Cardiac fibroblast (primary cell): Measurements from ENCODE around the gene CHRNA10.
A peak's percentile ranks its signal among the peaks of the same experiment; 100 is the strongest.

Source experiments
- DNase-seq, 2 donors: peaks; one replicate each; pipeline versions ENCODE4 v3.0.0 to v3.0.0-alpha.2; 2010; ENCODE audit warnings: low read depth in 2 of 2
- H3K4me3 ChIP-seq, 2 donors: replicated peaks in 1 of 2; 1 replicate in 1 of 2; 2 replicates in 1 of 2; pipeline ENCODE4 v1.5.1; 2011; ENCODE audit warnings: low read depth in 2 of 2, low read length in 2 of 2, mild to moderate bottlenecking in 2 of 2, moderate library complexity in 1 of 2
- CTCF ChIP-seq: IDR thresholded peaks from one replicate; pipeline ENCODE4 v1.5.1; 2011; ENCODE audit warnings: low read depth, mild to moderate bottlenecking, low read length, inconsistent platforms

CHRNA10 gene

DNA sequence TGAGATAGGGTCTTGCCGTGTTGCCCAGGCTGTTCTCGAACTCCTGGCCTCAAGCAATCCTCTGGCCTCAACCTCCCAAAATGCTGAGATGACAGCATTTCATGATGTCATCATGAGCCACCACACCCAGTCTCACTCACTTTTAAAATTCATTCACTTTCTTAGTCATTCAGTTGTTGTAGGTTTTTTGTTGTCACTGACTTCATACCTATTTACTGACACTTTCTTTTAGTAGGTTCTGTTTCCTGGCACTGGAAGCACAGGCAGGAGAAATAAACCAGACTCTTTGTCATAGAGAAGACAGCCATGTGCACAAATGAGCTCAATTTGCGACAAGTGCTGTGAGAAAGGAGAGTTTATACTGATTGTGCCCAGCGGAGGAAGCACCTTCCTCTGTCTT is 39.9 kb downstream of the CHRNA10 start:
- H3K4me3 ChIP-seq, result no peak overlapping the region
- DNase-seq, result peak in 1 of 2 donors; percentile 12
- no peak for TF ChIP-seq CTCF

DNA sequence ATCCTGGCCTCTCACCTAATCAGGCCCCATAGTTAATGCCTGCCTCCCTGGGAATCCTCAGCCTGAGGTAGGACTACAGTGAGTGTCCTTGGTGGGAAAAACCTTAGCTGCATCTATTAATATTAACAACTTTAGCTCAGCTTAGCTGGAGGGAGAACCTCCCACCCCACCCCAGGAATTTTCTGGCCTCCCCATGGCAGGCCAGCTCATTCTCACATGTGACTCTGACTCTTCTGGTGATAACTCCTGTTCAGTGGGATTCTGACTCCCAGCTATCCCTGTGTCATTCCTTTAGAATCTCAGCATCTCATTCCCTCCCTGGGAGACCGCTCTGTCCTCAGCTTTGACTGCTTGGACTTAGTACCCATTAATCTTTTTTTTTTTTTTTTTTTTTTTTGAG is 43.9 kb downstream of the CHRNA10 start:
- H3K4me3 ChIP-seq, result no peak overlapping the region
- DNase-seq, result peak; percentile 52 to 62
- no peak for TF ChIP-seq CTCF

- no peak for DNase-seq
- no peak for TF ChIP-seq CTCF
- H3K4me3 ChIP-seq, result no peak overlapping the region
Observed at GRCh38 chr11:3626250-3626960, 44.8 kb downstream of the CHRNA10 start.

- no peak for DNase-seq
- TF ChIP-seq CTCF, result no peak
Observed at GRCh38 chr11:3623767-3624458, 47.3 kb downstream of the CHRNA10 start.

DNA sequence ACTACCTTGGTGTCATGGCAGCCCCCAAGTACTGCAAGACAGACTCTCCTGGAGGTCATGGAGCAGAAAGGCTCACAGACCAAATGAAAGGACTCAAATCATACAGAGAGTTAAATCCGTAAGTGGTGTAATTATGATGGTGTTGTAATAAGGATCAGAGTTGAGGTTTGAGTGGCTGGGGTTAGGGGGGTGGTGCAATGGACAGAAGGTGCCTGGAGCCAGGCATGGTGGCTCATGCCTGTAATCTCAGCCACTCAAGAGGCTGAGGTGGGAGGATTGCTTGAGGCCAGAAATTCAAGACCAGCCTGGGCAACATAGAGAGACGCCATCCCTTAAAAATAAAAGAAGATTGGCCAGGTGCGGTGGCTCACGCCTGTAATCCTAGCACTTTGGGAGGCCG is 48.1 kb downstream of the CHRNA10 start:
- H3K4me3 ChIP-seq, result no peak overlapping the region
- TF ChIP-seq CTCF, result no peak
- DNase-seq, result no peak

More at GRCh38 chr11:3623767-3624458, 47.3 kb downstream of the CHRNA10 start:
- H3K4me3 ChIP-seq, result no peak overlapping the region

DNA sequence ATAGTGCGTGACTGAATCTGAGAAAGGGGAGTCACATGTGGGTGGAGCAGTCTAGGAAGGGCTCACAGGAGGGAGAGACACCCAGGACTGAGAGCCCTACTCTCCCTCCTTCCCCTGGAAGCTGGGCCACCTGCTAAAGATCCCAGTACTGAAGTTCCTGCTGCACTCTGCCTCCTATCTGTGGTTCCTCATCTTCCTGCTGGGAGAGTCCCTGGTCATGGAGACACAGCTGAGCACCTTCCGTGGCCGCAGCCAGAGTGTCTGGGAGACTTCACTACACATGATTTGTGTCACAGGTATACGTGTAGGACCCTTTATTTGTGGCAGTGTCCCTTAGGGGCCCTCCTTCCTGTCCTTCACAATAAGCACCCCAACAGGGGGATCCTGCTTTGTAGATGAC is 48.7 kb downstream of the CHRNA10 start:
- H3K4me3 ChIP-seq, result no peak overlapping the region
- no peak for TF ChIP-seq CTCF
- no peak for DNase-seq

DNA sequence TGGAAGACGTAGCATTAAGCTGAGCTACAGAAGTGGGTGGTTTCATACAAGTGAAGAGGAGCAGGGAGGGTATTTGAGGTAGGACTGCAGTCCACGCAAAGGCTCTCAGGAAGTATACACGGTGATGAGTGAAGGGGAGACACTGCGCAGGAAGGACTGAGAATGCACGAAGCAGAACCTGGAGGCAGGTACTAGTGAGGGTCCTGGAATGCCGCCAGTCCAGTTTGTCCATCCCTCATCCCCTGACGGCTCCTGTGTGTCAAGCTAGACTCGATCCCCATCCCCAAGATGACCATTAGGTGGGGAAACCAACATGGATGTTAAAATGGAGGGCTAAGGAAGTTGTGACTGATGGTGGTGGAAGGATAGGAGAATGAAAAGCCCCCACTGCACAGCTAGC is 53.2 kb downstream of the CHRNA10 start:
- DNase-seq, result no peak
- TF ChIP-seq CTCF, result no peak
- H3K4me3 ChIP-seq, result no peak overlapping the region
